Esophagus muscularis mucosa (tissue), 4 donors: Measurements from ENCODE around the gene SLC37A1. TPM values are rescaled to one million over a fixed set of nuclear protein-coding genes. Genes with fewer than 3 reads are reported as not detected.

Experiments used
- DNase-seq: peaks from one replicate; pipeline ENCODE4 v3.0.0-alpha.2; 2017; ENCODE audit errors: extremely low spot score
- H3K27ac ChIP-seq, 4 donors: fragments of 200-600 bp; sonication (generic); replicated peaks in 1 of 4; 1 replicate in 3 of 4; 2 replicates in 1 of 4; pipeline ENCODE4 v1.5.1; 2016 to 2019; ENCODE audit warnings: mild to moderate bottlenecking in 1 of 4
- H3K27me3 ChIP-seq, 4 donors: fragments of 200-600 bp; sonication (generic); one replicate each; pipeline versions ENCODE4 v1.5.1 to v1.6.0; 2016 to 2019
- H3K36me3 ChIP-seq, 4 donors: fragments of 200-600 bp; sonication (generic); one replicate each; pipeline ENCODE4 v1.5.1; 2016 to 2019
- H3K4me1 ChIP-seq, 4 donors: fragments of 200-600 bp; sonication (generic); one replicate each; pipeline ENCODE4 v1.5.1; 2016 to 2019
- H3K4me3 ChIP-seq, 4 donors: fragments of 200-600 bp; sonication (generic); 1 replicate in 2 of 4; 2 replicates in 2 of 4; pipeline ENCODE4 v1.5.1; 2016 to 2019; ENCODE audit warnings: mild to moderate bottlenecking in 4 of 4, moderate library complexity in 1 of 4
- H3K9me3 ChIP-seq, 4 donors: fragments of 200-600 bp; sonication (generic); 1 replicate in 3 of 4; 2 replicates in 1 of 4; pipeline ENCODE4 v1.5.1; 2016 to 2019
- EP300 ChIP-seq: sonication (generic); formaldehyde crosslinking; IDR thresholded peaks from one replicate; pipeline ENCODE4 v1.6.1; 2017; ENCODE audit warnings: antibody characterized with exemption
- POLR2A ChIP-seq: fragments of 450-650 bp; IDR thresholded peaks from one replicate; pipeline ENCODE4 v1.6.1; 2017; ENCODE audit warnings: antibody characterized with exemption, moderate library complexity, mild to moderate bottlenecking, low read depth
- POLR2AphosphoS5 ChIP-seq, 2 donors: sonication (generic); formaldehyde crosslinking; IDR thresholded peaks; one replicate each; pipeline ENCODE4 v1.6.1; 2017; ENCODE audit warnings: antibody characterized with exemption in 2 of 2
- WGBS: methylation state at CpG from one replicate; pipeline ENCODE4 v1.1.5; 2018; 5-methylcytosine and 5-hydroxymethylcytosine counted together
- intact Hi-C: fragments of 100-400 bp; cut with DNase I; formaldehyde crosslinking; loops from one replicate; pipeline ENCODE4 v1.15.1; 2023
- total RNA-seq, 4 donors: library from RNA; depleted of rRNA; stranded (reverse); fragments of >200 nt; gene quantifications; one replicate each; pipeline versions ENCODE4 v1.1.0 to v1.2.1, GENCODE V29; 2016
- TF ChIP-seq, protein P1 (sequence below), 3 experiments: fragments of 200-600 bp in 2 of 3; fragments of 450-650 bp in 1 of 3; sonication (generic) in 2 of 3; IDR thresholded peaks; one replicate each; pipeline ENCODE4 v1.5.1; 2017 to 2019; ENCODE audit warnings: antibody characterized with exemption in 3 of 3, mild to moderate bottlenecking in 2 of 3, moderate library complexity in 1 of 3

The SLC37A1 gene
- total RNA-seq, 4 donors from 2014 or later = 5.4 to 11.1 (median 7.1) TPM

DNA sequence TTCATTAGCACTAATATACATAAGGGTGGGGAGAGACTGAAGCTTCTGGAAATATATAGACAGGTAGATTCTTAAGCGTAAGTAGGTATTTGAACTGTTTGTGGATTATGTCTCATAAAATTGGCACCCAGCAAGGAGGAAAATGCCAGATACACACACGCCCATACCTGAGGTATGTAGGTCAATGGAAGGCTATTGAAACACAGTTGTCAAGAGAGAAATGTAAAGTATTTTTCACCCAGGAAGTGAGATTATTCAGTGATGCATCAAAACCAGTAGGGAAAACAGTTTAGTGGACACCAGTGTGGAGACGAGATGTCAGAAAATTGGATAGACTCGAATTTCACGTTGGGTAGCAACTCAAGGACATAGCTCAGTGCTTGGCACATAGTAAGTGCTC is 12.9 kb upstream of the SLC37A1 start:
- TF ChIP-seq EP300 (no peak), POLR2AphosphoS5 (IDR thresholded peaks at IDR 0.05) (no peak), POLR2A (no peak)
- TF ChIP-seq, protein P1, sequence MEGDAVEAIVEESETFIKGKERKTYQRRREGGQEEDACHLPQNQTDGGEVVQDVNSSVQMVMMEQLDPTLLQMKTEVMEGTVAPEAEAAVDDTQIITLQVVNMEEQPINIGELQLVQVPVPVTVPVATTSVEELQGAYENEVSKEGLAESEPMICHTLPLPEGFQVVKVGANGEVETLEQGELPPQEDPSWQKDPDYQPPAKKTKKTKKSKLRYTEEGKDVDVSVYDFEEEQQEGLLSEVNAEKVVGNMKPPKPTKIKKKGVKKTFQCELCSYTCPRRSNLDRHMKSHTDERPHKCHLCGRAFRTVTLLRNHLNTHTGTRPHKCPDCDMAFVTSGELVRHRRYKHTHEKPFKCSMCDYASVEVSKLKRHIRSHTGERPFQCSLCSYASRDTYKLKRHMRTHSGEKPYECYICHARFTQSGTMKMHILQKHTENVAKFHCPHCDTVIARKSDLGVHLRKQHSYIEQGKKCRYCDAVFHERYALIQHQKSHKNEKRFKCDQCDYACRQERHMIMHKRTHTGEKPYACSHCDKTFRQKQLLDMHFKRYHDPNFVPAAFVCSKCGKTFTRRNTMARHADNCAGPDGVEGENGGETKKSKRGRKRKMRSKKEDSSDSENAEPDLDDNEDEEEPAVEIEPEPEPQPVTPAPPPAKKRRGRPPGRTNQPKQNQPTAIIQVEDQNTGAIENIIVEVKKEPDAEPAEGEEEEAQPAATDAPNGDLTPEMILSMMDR (IDR thresholded peaks at IDR 0.05) = no peak
- no peaks in the 10 kb centered on the region for H3K27me3 ChIP-seq
- intact Hi-C loops = no loop called here
- H3K36me3 ChIP-seq = no peaks in the 10 kb centered on the region
- no peaks in the 10 kb centered on the region for H3K9me3 ChIP-seq
- DNase-seq = no peak
- no peak overlapping the region for H3K27ac ChIP-seq
- WGBS = 79% methylated on average over 5 of the region's 5 CpGs
- no peak overlapping the region for H3K4me3 ChIP-seq
- H3K4me1 ChIP-seq = peaks cover 6 to 10% (median 8%) of the 10 kb centered on the region in 4 donors

- Histone ChIP-seq H3K4me1 (no peaks in the 10 kb centered on the region), H3K27ac (no peak overlapping the region), H3K4me3 (no peak overlapping the region), H3K9me3 (no peaks in the 10 kb centered on the region), H3K36me3 (no peaks in the 10 kb centered on the region), H3K27me3 (no peaks in the 10 kb centered on the region)
- no peak for TF ChIP-seq POLR2A
- no peak for TF ChIP-seq POLR2AphosphoS5 (IDR thresholded peaks at IDR 0.05)
- TF ChIP-seq EP300 = no peak
- TF ChIP-seq, protein P1 (IDR thresholded peaks at IDR 0.05) = no peak
- intact Hi-C loops = no loop called here
- 79% methylated on average over 4 of the region's 4 CpGs for WGBS
- no peak for DNase-seq
These were observed 9.9 kb upstream of the SLC37A1 start for GRCh38 chr21:42503711-42504110.

GRCh38 chr21:42505090-42505726 is 8.4 kb upstream of the SLC37A1 start:
- no peak overlapping the region for H3K4me3 ChIP-seq
- WGBS = 73% methylated on average over 3 of the region's 3 CpGs
- intact Hi-C loops = no loop called here
- H3K27me3 ChIP-seq = no peaks in the 10 kb centered on the region
- no peaks in the 10 kb centered on the region for H3K9me3 ChIP-seq
- no peaks in the 10 kb centered on the region for H3K36me3 ChIP-seq
- no peak overlapping the region for H3K27ac ChIP-seq
- no peak for DNase-seq
- H3K4me1 ChIP-seq = no peaks in the 10 kb centered on the region
- TF ChIP-seq POLR2A (no peak), POLR2AphosphoS5 (IDR thresholded peaks at IDR 0.05) (no peak), EP300 (no peak)
- TF ChIP-seq, protein P1 (IDR thresholded peaks at IDR 0.05) = no peak

DNA sequence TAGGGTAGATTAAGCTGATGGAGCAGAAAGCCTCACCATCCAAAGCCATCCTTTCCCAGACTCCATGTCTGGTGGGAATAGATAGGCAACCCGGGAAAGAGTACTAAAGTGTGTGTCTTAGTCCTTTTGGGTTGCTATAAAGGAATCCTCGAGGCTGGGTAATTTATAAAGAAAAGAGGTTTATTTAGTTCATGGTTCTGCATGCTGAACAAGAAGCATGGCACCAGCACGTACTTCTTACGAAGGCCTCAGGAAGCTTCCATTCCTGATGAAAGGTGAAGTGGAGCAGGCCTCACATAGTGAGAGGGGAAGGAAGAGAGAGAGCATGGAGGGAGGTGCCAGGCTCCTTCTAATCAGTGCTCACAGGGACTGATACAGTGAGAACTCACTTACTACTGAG is 6.2 kb upstream of the SLC37A1 start:
- 94% methylated on average over 4 of the region's 4 CpGs for WGBS
- intact Hi-C loops = no loop called here
- no peak for DNase-seq

GRCh38 chr21:42508371-42508770 is 5.3 kb upstream of the SLC37A1 start:
- DNase-seq = no peak
- H3K27ac ChIP-seq = no peak overlapping the region
- 93% methylated on average over 2 of the region's 2 CpGs for WGBS
- peaks cover 4 to 7% (median 5%) of the 10 kb centered on the region in 4 donors for H3K4me1 ChIP-seq
- H3K4me3 ChIP-seq = no peak overlapping the region
- H3K9me3 ChIP-seq = no peaks in the 10 kb centered on the region
- H3K36me3 ChIP-seq = no peaks in the 10 kb centered on the region
- TF ChIP-seq POLR2AphosphoS5 (IDR thresholded peaks at IDR 0.05) (no peak), EP300 (no peak), POLR2A (no peak)
- TF ChIP-seq, protein P1 (IDR thresholded peaks at IDR 0.05) = no peak
- no peaks in the 10 kb centered on the region for H3K27me3 ChIP-seq
- intact Hi-C loops = no loop called here

More for the DNA sequence above, 6.2 kb upstream of the SLC37A1 start:
- no peaks in the 10 kb centered on the region for H3K27me3 ChIP-seq
- TF ChIP-seq POLR2A = no peak
- TF ChIP-seq POLR2AphosphoS5 (IDR thresholded peaks at IDR 0.05) = no peak
- no peak for TF ChIP-seq EP300
- no peak overlapping the region for H3K4me3 ChIP-seq
- H3K27ac ChIP-seq = no peak overlapping the region
- H3K4me1 ChIP-seq = no peaks in the 10 kb centered on the region
- H3K9me3 ChIP-seq = no peaks in the 10 kb centered on the region
- no peaks in the 10 kb centered on the region for H3K36me3 ChIP-seq
